ENCODE data around the gene MTREX.

Gene MTREX

GRCh38 chr5:55377810-55378209 is 70.0 kb downstream of the MTREX start:
- ATAC-seq (replicated peaks), result no peak
- Mint-ChIP-seq H3K27me3 (no peaks in the 10 kb centered on the region), H3K27ac (peak overlapping the region; percentile 49), H3K4me1 (no peaks in the 10 kb centered on the region), H3K4me3 (no peak overlapping the region), H3K9me3 (peaks cover 4 to 6% of the 10 kb centered on the region in 2 donors), H3K36me3 (peaks cover 54 to 63% of the 10 kb centered on the region in 2 donors)
- DNase-seq, result no peak

GRCh38 chr5:55383254-55383653 is 75.5 kb downstream of the MTREX start:
- DNase-seq, result no peak
- Mint-ChIP-seq H3K27ac (no peak overlapping the region), H3K9me3 (peaks cover 11 to 12% of the 10 kb centered on the region in 2 donors), H3K4me1 (peaks cover 2 to 7% of the 10 kb centered on the region in 2 donors), H3K4me3 (no peak overlapping the region), H3K36me3 (peaks cover 59 to 67% of the 10 kb centered on the region in 2 donors), H3K27me3 (no peaks in the 10 kb centered on the region)
- no peak for ATAC-seq (replicated peaks)

GRCh38 chr5:55384072-55384471 is 76.3 kb downstream of the MTREX start:
- no peak for ATAC-seq (replicated peaks)
- DNase-seq, result no peak
- peaks cover 58 to 67% of the 10 kb centered on the region in 2 donors for H3K36me3 Mint-ChIP-seq
- H3K4me1 Mint-ChIP-seq, result peaks cover 2 to 7% of the 10 kb centered on the region in 2 donors
- no peak overlapping the region for H3K4me3 Mint-ChIP-seq
- H3K27ac Mint-ChIP-seq, result no peak overlapping the region
- H3K27me3 Mint-ChIP-seq, result no peaks in the 10 kb centered on the region
- peaks cover 11 to 12% of the 10 kb centered on the region in 2 donors for H3K9me3 Mint-ChIP-seq

GRCh38 chr5:55385227-55385626 is 77.4 kb downstream of the MTREX start:
- H3K4me3 Mint-ChIP-seq, result no peak overlapping the region
- H3K36me3 Mint-ChIP-seq, result peaks cover 57 to 67% of the 10 kb centered on the region in 2 donors
- no peak for DNase-seq
- H3K9me3 Mint-ChIP-seq, result peaks cover 11 to 12% of the 10 kb centered on the region in 2 donors
- no peak for ATAC-seq (replicated peaks)
- H3K4me1 Mint-ChIP-seq, result peaks cover 2 to 7% of the 10 kb centered on the region in 2 donors
- no peak overlapping the region for H3K27ac Mint-ChIP-seq
- no peaks in the 10 kb centered on the region for H3K27me3 Mint-ChIP-seq

- Mint-ChIP-seq H3K9me3 (peaks cover 11 to 12% of the 10 kb centered on the region in 2 donors), H3K36me3 (peaks cover 56 to 66% of the 10 kb centered on the region in 2 donors), H3K4me1 (peaks cover 2 to 7% of the 10 kb centered on the region in 2 donors), H3K4me3 (no peak overlapping the region), H3K27ac (no peak overlapping the region), H3K27me3 (no peaks in the 10 kb centered on the region)
- DNase-seq (no peak), ATAC-seq (replicated peaks) (no peak)
Observed at GRCh38 chr5:55385846-55386245, 78.1 kb downstream of the MTREX start.

- ATAC-seq (replicated peaks), result no peak
- peaks cover 57 to 66% of the 10 kb centered on the region in 2 donors for H3K36me3 Mint-ChIP-seq
- H3K4me3 Mint-ChIP-seq, result no peak overlapping the region
- no peak overlapping the region for H3K27ac Mint-ChIP-seq
- H3K27me3 Mint-ChIP-seq, result no peaks in the 10 kb centered on the region
- DNase-seq, result no peak
- H3K9me3 Mint-ChIP-seq, result peaks cover 9 to 12% of the 10 kb centered on the region in 2 donors
- peaks cover 2 to 7% of the 10 kb centered on the region in 2 donors for H3K4me1 Mint-ChIP-seq
Observed at GRCh38 chr5:55386356-55386755, 78.6 kb downstream of the MTREX start.

GRCh38 chr5:55387865-55388264 is 80.1 kb downstream of the MTREX start:
- no peak overlapping the region for H3K27ac Mint-ChIP-seq
- peaks cover 2 to 7% of the 10 kb centered on the region in 2 donors for H3K4me1 Mint-ChIP-seq
- DNase-seq (no peak), ATAC-seq (replicated peaks) (no peak)
- H3K4me3 Mint-ChIP-seq, result no peak overlapping the region
- H3K27me3 Mint-ChIP-seq, result no peaks in the 10 kb centered on the region
- H3K36me3 Mint-ChIP-seq, result peaks cover 60 to 67% of the 10 kb centered on the region in 2 donors
- H3K9me3 Mint-ChIP-seq, result peaks cover 7 to 12% of the 10 kb centered on the region in 2 donors

GRCh38 chr5:55391707-55392106 is 83.9 kb downstream of the MTREX start:
- Mint-ChIP-seq H3K36me3 (peaks cover 47 to 52% of the 10 kb centered on the region in 2 donors), H3K27me3 (no peaks in the 10 kb centered on the region), H3K27ac (no peak overlapping the region), H3K9me3 (no peaks in the 10 kb centered on the region), H3K4me3 (no peak overlapping the region), H3K4me1 (peaks cover 0 to 3% of the 10 kb centered on the region in 2 donors)
- ATAC-seq (replicated peaks) (no peak), DNase-seq (no peak)

- no peaks in the 10 kb centered on the region for H3K9me3 Mint-ChIP-seq
- H3K27me3 Mint-ChIP-seq, result no peaks in the 10 kb centered on the region
- peaks cover 47 to 51% of the 10 kb centered on the region in 2 donors for H3K36me3 Mint-ChIP-seq
- ATAC-seq (replicated peaks), result no peak
- H3K4me1 Mint-ChIP-seq, result peaks cover 0 to 3% of the 10 kb centered on the region in 2 donors
- no peak overlapping the region for H3K4me3 Mint-ChIP-seq
- no peak overlapping the region for H3K27ac Mint-ChIP-seq
- no peak for DNase-seq
Observed at GRCh38 chr5:55392669-55393068, 84.9 kb downstream of the MTREX start.

GRCh38 chr5:55393501-55394175 is 85.8 kb downstream of the MTREX start:
- Mint-ChIP-seq H3K9me3 (no peaks in the 10 kb centered on the region), H3K36me3 (peaks cover 47 to 52% of the 10 kb centered on the region in 2 donors), H3K27me3 (no peaks in the 10 kb centered on the region), H3K27ac (no peak overlapping the region), H3K4me3 (no peak overlapping the region), H3K4me1 (peaks cover 0 to 3% of the 10 kb centered on the region in 2 donors)
- ATAC-seq (replicated peaks), result no peak
- no peak for DNase-seq

- Mint-ChIP-seq H3K4me3 (no peak overlapping the region), H3K4me1 (no peaks in the 10 kb centered on the region), H3K36me3 (peaks cover 22 to 39% of the 10 kb centered on the region in 2 donors), H3K9me3 (no peaks in the 10 kb centered on the region), H3K27ac (no peak overlapping the region), H3K27me3 (no peaks in the 10 kb centered on the region)
- no peak for ATAC-seq (replicated peaks)
- DNase-seq, result no peak
Observed at GRCh38 chr5:55402199-55402598, 94.4 kb downstream of the MTREX start.

GRCh38 chr5:55406292-55406691 is 98.5 kb downstream of the MTREX start:
- ATAC-seq (replicated peaks) (no peak), DNase-seq (no peak)
- Mint-ChIP-seq H3K27ac (no peak overlapping the region), H3K9me3 (no peaks in the 10 kb centered on the region), H3K4me1 (peaks cover 3 to 6% of the 10 kb centered on the region in 2 donors), H3K4me3 (no peak overlapping the region), H3K27me3 (no peaks in the 10 kb centered on the region), H3K36me3 (peaks cover 30 to 45% of the 10 kb centered on the region in 2 donors)

GRCh38 chr5:55407059-55407684 is 99.4 kb downstream of the MTREX start:
- Mint-ChIP-seq H3K27me3 (no peaks in the 10 kb centered on the region), H3K27ac (no peak overlapping the region), H3K36me3 (peaks cover 26 to 41% of the 10 kb centered on the region in 2 donors), H3K9me3 (no peaks in the 10 kb centered on the region), H3K4me3 (no peak overlapping the region), H3K4me1 (peaks cover 3 to 6% of the 10 kb centered on the region in 2 donors)
- DNase-seq, result no peak
- ATAC-seq (replicated peaks), result no peak

GRCh38 chr5:55407984-55408383 is 100.2 kb downstream of the MTREX start:
- no peaks in the 10 kb centered on the region for H3K9me3 Mint-ChIP-seq
- H3K4me1 Mint-ChIP-seq, result peaks cover 3 to 6% of the 10 kb centered on the region in 2 donors
- H3K27me3 Mint-ChIP-seq, result no peaks in the 10 kb centered on the region
- H3K36me3 Mint-ChIP-seq, result peaks cover 23 to 43% of the 10 kb centered on the region in 2 donors
- ATAC-seq (replicated peaks), result no peak
- DNase-seq, result no peak
- H3K4me3 Mint-ChIP-seq, result no peak overlapping the region
- no peak overlapping the region for H3K27ac Mint-ChIP-seq

GRCh38 chr5:55409775-55410174 is 102.0 kb downstream of the MTREX start:
- no peak overlapping the region for H3K4me3 Mint-ChIP-seq
- peaks cover 3 to 6% of the 10 kb centered on the region in 2 donors for H3K4me1 Mint-ChIP-seq
- ATAC-seq (replicated peaks) (no peak), DNase-seq (no peak)
- H3K9me3 Mint-ChIP-seq, result no peaks in the 10 kb centered on the region
- H3K27ac Mint-ChIP-seq, result no peak overlapping the region
- peaks cover 19 to 36% of the 10 kb centered on the region in 2 donors for H3K36me3 Mint-ChIP-seq
- H3K27me3 Mint-ChIP-seq, result no peaks in the 10 kb centered on the region
